H9 (cell line): ENCODE data around the gene MEIS2. TPM values are rescaled to one million over a fixed set of nuclear protein-coding genes. Genes with fewer than 3 reads are reported as not detected.

Experiments used
- DNase-seq: peaks from one replicate; pipeline ENCODE4 v3.0.0-alpha.2; 2017
- H2AFZ ChIP-seq: one replicate; pipeline ENCODE4 v1.6.1; 2013; ENCODE audit warnings: mild to moderate bottlenecking, low read length, control low read depth, moderate library complexity
- H2AK5ac ChIP-seq: 2 replicates; pipeline ENCODE4 v1.6.1; 2013; ENCODE audit warnings: low read length, control low read depth, mixed read lengths; ENCODE audit not compliant: insufficient read length
- H2BK120ac ChIP-seq: one replicate; pipeline ENCODE4 v1.6.1; 2013; ENCODE audit warnings: low read depth, mild to moderate bottlenecking, low read length, control low read depth, inconsistent platforms; ENCODE audit not compliant: poor library complexity, severe bottlenecking
- H2BK12ac ChIP-seq: 2 replicates; pipeline ENCODE4 v1.6.1; 2013; ENCODE audit warnings: low read length, control low read depth, mixed read lengths, low read depth; ENCODE audit not compliant: insufficient read length
- H2BK15ac ChIP-seq: 2 replicates; pipeline ENCODE4 v1.6.1; 2013; ENCODE audit warnings: low read depth, low read length, control low read depth
- H2BK20ac ChIP-seq: one replicate; pipeline ENCODE4 v1.6.1; 2013; ENCODE audit warnings: low read depth, mild to moderate bottlenecking, low read length, control low read depth, inconsistent platforms; ENCODE audit not compliant: poor library complexity, severe bottlenecking
- H2BK5ac ChIP-seq: 2 replicates; pipeline ENCODE4 v1.6.1; 2013; ENCODE audit warnings: low read length, control low read depth, mixed read lengths; ENCODE audit not compliant: insufficient read length
- H3K14ac ChIP-seq: 2 replicates; pipeline ENCODE4 v1.6.1; 2013; ENCODE audit warnings: low read length, control low read depth; ENCODE audit not compliant: insufficient read depth
- H3K18ac ChIP-seq: 2 replicates; pipeline ENCODE4 v1.6.1; 2013; ENCODE audit warnings: low read depth, mild to moderate bottlenecking, mixed read lengths, low read length, control low read depth; ENCODE audit not compliant: insufficient read length
- H3K23ac ChIP-seq: 2 replicates; pipeline ENCODE4 v1.6.1; 2013; ENCODE audit warnings: low read length, control low read depth, mixed read lengths, low read depth; ENCODE audit not compliant: insufficient read length
- H3K23me2 ChIP-seq: 2 replicates; pipeline ENCODE4 v1.6.1; 2013; ENCODE audit warnings: low read depth, mild to moderate bottlenecking, mixed read lengths, low read length, control low read depth; ENCODE audit not compliant: insufficient read length, poor library complexity, severe bottlenecking
- H3K27ac ChIP-seq: 2 replicates; pipeline ENCODE4 v1.5.1; 2013; ENCODE audit warnings: low read length, control low read depth, mixed read lengths, low read depth; ENCODE audit not compliant: insufficient read length
- H3K27me3 ChIP-seq: 2 replicates; pipeline ENCODE4 v1.6.1; 2013; ENCODE audit warnings: low read length, control low read depth, inconsistent platforms; ENCODE audit not compliant: insufficient read depth
- H3K4ac ChIP-seq: 2 replicates; pipeline ENCODE4 v1.6.1; 2013; ENCODE audit warnings: low read depth, mild to moderate bottlenecking, control low read depth, inconsistent platforms, low read length, moderate library complexity
- H3K4me1 ChIP-seq: 2 replicates; pipeline ENCODE4 v1.6.1; 2013; ENCODE audit warnings: low read length, control low read depth, inconsistent platforms; ENCODE audit not compliant: insufficient read depth
- H3K4me2 ChIP-seq: 2 replicates; pipeline ENCODE4 v1.6.1; 2013; ENCODE audit warnings: low read length, control low read depth, mixed read lengths; ENCODE audit not compliant: insufficient read length, insufficient read depth
- H3K56ac ChIP-seq: 2 replicates; pipeline ENCODE4 v1.6.1; 2013; ENCODE audit warnings: low read depth, mild to moderate bottlenecking, mixed read lengths, low read length, control low read depth; ENCODE audit not compliant: insufficient read length
- H3K79me1 ChIP-seq: 2 replicates; pipeline ENCODE4 v1.6.1; 2013; ENCODE audit warnings: low read depth, mild to moderate bottlenecking, moderate library complexity, low read length, control low read depth, inconsistent platforms; ENCODE audit not compliant: insufficient read depth, poor library complexity, severe bottlenecking
- H3K79me2 ChIP-seq: 2 replicates; pipeline ENCODE4 v1.6.1; 2013; ENCODE audit warnings: low read length, control low read depth, inconsistent platforms; ENCODE audit not compliant: insufficient read depth
- H3K9ac ChIP-seq: 2 replicates; pipeline ENCODE4 v1.6.1; 2013; ENCODE audit warnings: low read length, control low read depth, mixed read lengths; ENCODE audit not compliant: insufficient read length; ENCODE audit errors: extremely low read depth
- H3K9me3 ChIP-seq: one replicate; pipeline ENCODE4 v1.6.1; 2013; ENCODE audit warnings: low read depth, low read length, inconsistent platforms; ENCODE audit not compliant: control insufficient read depth
- H3T11ph ChIP-seq: one replicate; pipeline ENCODE4 v1.6.1; 2013; ENCODE audit warnings: mild to moderate bottlenecking, low read length, control low read depth, inconsistent platforms
- H4K20me1 ChIP-seq: one replicate; pipeline ENCODE4 v1.6.1; 2013; ENCODE audit not compliant: control insufficient read depth, insufficient read length, insufficient read depth
- H4K5ac ChIP-seq: 2 replicates; pipeline ENCODE4 v1.6.1; 2013; ENCODE audit warnings: low read depth, mild to moderate bottlenecking, mixed read lengths, low read length, control low read depth; ENCODE audit not compliant: insufficient read length
- H4K8ac ChIP-seq: replicated peaks from 2 replicates; pipeline ENCODE4 v1.6.1; 2013; ENCODE audit warnings: low read length, control low read depth, mixed read lengths, low read depth; ENCODE audit not compliant: insufficient read length
- H4K91ac ChIP-seq: 2 replicates; pipeline ENCODE4 v1.6.1; 2013; ENCODE audit warnings: low read depth, mild to moderate bottlenecking, moderate library complexity, mixed read lengths, low read length, control low read depth; ENCODE audit not compliant: insufficient read length
- H3K27ac Mint-ChIP-seq, 3 experiments: 2 replicates in 2 of 3; 3 replicates in 1 of 3; pipeline ENCODE4 v1.8.0; 2020 to 2021; ENCODE audit warnings: mixed read lengths in 3 of 3, mild to moderate bottlenecking in 1 of 3, moderate library complexity in 1 of 3
- H3K27me3 Mint-ChIP-seq: 2 replicates; pipeline ENCODE4 v1.8.0; 2021; ENCODE audit warnings: low read depth, mild to moderate bottlenecking, moderate library complexity, mixed read lengths
- H3K36me3 Mint-ChIP-seq, 3 experiments: 2 replicates in 2 of 3; 3 replicates in 1 of 3; pipeline ENCODE4 v1.8.0; 2020 to 2021; ENCODE audit warnings: low read depth in 3 of 3, mixed read lengths in 3 of 3; ENCODE audit not compliant: insufficient read depth in 1 of 3
- H3K4me1 Mint-ChIP-seq, 2 experiments: 2 replicates each; pipeline ENCODE4 v1.8.0; 2020; ENCODE audit warnings: mixed read lengths in 2 of 2
- H3K4me3 Mint-ChIP-seq, 2 experiments: 2 replicates in 1 of 2; 3 replicates in 1 of 2; pipeline ENCODE4 v1.8.0; 2020 to 2021; ENCODE audit warnings: mild to moderate bottlenecking in 2 of 2, mixed read lengths in 2 of 2, moderate library complexity in 1 of 2
- H3K9me3 Mint-ChIP-seq, 2 experiments: 2 replicates in 1 of 2; 3 replicates in 1 of 2; pipeline ENCODE4 v1.8.0; 2020; ENCODE audit warnings: mild to moderate bottlenecking in 2 of 2, mixed read lengths in 2 of 2, moderate library complexity in 1 of 2
- WGBS: extraction: QIAGEN DNeasy Blood & Tissue Kit; methylation state at CpG from one replicate; pipeline ENCODE4 v1.1.7; 2013; ENCODE audit warnings: missing lambda C conversion rate, low lambda C conversion rate, mixed read lengths; ENCODE audit not compliant: insufficient read length; ENCODE audit errors: extremely low coverage; 5-methylcytosine and 5-hydroxymethylcytosine counted together
- total RNA-seq: library from RNA; stranded (reverse); gene quantifications from 2 replicates; pipeline ENCODE4 v1.2.1, GENCODE V29; 2021
- TF ChIP-seq, protein P1 (sequence below): fragments of 200-600 bp; sonication (generic); conservative IDR thresholded peaks from 3 replicates; pipeline ENCODE4 v1.8.0; 2021; ENCODE audit warnings: antibody characterized with exemption, mild to moderate bottlenecking

The MEIS2 gene
- total RNA-seq, 1 experiment from 2014 or later: 0.35 TPM

DNA sequence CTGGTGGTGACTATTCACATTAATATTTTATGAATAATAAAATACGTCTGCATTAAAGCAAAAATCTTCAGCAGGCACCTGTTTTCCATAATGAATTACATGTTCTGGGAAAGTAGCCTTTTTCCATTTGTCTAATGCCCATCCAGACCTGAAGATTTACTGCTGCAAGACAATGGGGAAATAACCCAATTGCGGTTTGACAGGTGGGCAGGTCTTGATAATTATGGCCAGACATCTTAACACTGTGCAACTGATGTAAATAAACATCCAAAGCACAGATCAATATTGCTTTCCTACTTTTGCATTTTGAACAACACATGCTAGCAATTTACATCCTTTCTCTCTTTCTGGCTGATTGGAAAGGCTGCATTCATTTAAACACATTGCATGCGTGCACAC lies 173.9 kb downstream of the MEIS2 start:
- Histone ChIP-seq H3K4me1 (no peaks in the 10 kb centered on the region; the same call in 1 of the 2 replicates), H3T11ph (no peak overlapping the region), H2AK5ac (no peak overlapping the region), H4K5ac (no peak overlapping the region), H3K4ac (no peak overlapping the region), H4K91ac (no peak overlapping the region), H3K9ac (no peak overlapping the region), H2BK120ac (no peak overlapping the region), H2BK20ac (no peak overlapping the region), H2BK12ac (no peak overlapping the region), H3K4me2 (no peak overlapping the region), H3K27me3 (no peaks in the 10 kb centered on the region), H3K14ac (no peak overlapping the region), H3K9me3 (no peaks in the 10 kb centered on the region), H3K23me2 (no peaks in the 10 kb centered on the region), H4K8ac (no peak overlapping the region), H2AFZ (no peak overlapping the region), H4K20me1 (no peaks in the 10 kb centered on the region), H3K27ac (no peak overlapping the region), H3K79me1 (no peaks in the 10 kb centered on the region), H3K18ac (no peak overlapping the region), H2BK5ac (no peak overlapping the region), H3K23ac (no peak overlapping the region), H3K79me2 (no peaks in the 10 kb centered on the region), H3K56ac (no peak overlapping the region), H2BK15ac (no peak overlapping the region)
- WGBS: no CpG with 5 or more reads among the region's 3 CpGs
- Mint-ChIP-seq H3K27me3 (peaks cover 3% of the 10 kb centered on the region), H3K9me3 (no peaks in the 10 kb centered on the region), H3K4me3 (no peak overlapping the region), H3K27ac (no peak overlapping the region), H3K36me3 (no peaks in the 10 kb centered on the region), H3K4me1 (peaks cover 7% of the 10 kb centered on the region in 2 experiments)
- TF ChIP-seq, protein P1, sequence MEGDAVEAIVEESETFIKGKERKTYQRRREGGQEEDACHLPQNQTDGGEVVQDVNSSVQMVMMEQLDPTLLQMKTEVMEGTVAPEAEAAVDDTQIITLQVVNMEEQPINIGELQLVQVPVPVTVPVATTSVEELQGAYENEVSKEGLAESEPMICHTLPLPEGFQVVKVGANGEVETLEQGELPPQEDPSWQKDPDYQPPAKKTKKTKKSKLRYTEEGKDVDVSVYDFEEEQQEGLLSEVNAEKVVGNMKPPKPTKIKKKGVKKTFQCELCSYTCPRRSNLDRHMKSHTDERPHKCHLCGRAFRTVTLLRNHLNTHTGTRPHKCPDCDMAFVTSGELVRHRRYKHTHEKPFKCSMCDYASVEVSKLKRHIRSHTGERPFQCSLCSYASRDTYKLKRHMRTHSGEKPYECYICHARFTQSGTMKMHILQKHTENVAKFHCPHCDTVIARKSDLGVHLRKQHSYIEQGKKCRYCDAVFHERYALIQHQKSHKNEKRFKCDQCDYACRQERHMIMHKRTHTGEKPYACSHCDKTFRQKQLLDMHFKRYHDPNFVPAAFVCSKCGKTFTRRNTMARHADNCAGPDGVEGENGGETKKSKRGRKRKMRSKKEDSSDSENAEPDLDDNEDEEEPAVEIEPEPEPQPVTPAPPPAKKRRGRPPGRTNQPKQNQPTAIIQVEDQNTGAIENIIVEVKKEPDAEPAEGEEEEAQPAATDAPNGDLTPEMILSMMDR: no peak
- DNase-seq: no peak
